GM19395 (cell line): ENCODE data around the gene PSPH.
A peak's percentile ranks its signal among the peaks of the same experiment; 100 is the strongest.
"Not testable (repeated sequence)": the region's sequence is repeated elsewhere in the genome, so short reads cannot be mapped to it uniquely, and the experiment has no call there.

Source experiments
- ATAC-seq: cut with Tn5 transposase; IDR thresholded peaks from one replicate; pipeline ENCODE4 v1.9.1; 2021; ENCODE audit warnings: mild to moderate bottlenecking, moderate library complexity; ENCODE audit not compliant: unreplicated experiment

The PSPH gene

DNA sequence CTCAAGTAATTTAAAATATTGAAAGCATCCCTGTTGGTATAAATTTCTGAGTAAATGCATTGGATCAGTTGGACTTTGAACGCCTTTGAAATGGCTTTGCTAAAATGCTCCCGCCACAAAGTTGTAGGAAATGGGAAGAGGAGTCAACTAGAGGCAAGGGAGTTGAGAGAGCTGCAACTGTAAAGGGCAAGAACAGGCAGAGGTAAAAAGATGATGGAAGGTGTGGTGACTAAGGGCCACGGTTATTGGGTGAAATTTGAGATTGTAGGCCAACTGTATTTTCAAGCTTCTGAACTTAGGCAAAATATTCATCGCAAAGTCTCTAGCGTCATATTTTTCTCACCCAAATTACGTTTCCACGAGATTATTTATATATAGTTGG, 12.2 kb upstream of the PSPH start:
- ATAC-seq: no peak

DNA sequence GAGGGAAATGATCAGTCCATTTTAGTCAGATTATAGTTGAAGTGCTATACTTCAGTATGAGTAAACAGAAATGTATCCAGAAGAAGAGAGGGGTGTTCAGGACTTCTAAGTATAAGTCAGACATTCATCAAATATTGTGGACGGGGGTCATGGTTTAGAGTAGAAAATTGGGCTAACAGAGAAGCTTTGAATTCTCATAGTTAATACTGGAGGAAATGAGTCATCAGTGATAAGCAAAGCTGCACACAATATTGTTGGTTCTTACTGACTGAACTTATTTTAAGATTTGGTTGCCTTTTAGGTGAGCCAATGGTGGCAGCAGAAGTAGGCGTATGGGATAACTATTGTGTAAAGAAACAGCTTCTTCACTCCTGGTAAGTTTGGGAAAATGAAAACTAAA, 11.1 kb upstream of the PSPH start:
- no peak for ATAC-seq

- no peak for ATAC-seq
Measured at GRCh38 chr7:56053993-56054392, 2.7 kb upstream of the PSPH start.

DNA sequence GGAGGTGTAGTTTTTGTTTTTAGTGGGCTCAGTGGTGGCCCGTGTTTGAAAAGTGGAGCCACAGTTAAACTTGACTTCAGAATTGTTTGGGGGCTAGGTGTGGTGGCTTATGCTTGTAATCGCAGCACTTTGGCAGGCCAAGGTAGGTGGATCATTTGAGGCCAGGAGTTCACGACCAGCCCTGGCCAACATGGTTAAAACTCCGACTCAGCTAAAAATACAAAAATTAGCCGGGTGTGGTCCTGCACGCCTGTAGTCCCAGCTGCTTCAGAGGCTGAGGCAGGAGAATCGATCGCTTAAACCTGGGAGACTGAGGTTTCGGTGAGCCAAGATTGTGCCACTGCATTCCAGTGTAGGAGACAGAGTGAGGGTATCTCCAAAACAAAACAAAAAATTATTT, 2.1 kb upstream of the PSPH start:
- ATAC-seq: no peak

DNA sequence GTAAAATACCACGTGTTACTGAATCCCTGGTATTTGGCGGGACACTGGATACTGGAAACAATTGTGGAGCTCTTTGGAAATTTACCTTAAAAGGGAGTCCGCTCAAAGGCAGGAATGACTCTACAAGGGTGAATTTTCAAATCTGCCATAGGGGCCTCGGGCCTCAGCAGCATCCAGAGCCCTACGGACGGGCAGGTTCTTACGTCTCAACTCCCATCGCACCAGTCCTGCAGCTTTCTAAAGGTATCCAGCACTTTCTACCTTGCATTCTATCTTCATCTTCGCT, 248 bp downstream of the PSPH start:
- no peak for ATAC-seq

DNA sequence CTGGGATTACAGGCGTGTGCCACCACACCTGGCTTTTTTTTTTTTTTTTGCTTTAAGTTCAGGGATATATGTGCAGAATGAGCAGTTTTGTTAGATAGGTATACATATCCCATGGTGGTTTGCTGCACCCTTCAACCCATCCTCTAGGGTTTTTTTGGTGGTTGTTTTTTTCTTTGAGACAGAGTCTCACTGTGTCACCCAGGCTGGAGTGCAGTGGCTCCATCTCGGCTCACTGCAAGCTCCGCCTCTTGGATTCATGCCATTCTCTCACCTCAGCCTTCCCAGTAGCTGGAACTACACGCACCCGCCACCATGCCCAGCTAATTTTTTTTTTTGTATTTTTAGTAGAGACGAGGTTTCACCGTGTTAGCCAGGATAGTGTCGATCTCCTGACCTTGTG, 2.5 kb downstream of the PSPH start:
- ATAC-seq: not testable (repeated sequence)

- ATAC-seq: no peak
Measured at GRCh38 chr7:56048245-56048644, 3.0 kb downstream of the PSPH start.

DNA sequence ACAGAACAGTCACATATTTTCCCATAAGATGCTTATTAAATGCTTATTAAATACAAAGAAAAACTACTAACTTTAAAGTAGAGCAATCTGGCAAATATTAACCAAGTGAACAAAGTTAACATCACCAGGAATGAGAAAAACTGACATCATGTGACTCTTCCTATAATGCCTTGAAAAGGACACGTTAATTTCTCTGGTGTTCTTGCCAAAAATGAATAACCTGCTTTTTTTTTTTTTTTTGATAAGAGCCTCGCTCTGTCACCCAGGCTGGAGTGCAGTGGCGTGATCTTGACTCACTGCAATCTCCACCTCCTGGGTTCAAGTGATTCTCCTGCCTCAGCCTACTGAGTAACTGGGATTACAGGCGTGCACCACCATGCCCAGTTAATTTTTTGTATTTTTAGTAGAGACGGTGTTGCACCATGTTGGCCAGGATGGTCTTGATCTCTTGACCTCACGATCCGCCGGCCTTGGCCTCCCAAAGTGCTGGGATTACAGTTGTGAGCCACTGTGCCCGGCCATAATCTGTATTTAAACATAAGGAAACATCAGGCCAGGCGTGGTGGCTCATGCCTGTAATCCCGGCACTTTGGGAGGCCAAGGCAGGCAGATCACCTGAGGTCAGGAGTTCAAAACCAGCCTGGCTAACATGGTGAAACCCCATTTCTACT, 3.7 kb downstream of the PSPH start:
- ATAC-seq: not testable (repeated sequence)

DNA sequence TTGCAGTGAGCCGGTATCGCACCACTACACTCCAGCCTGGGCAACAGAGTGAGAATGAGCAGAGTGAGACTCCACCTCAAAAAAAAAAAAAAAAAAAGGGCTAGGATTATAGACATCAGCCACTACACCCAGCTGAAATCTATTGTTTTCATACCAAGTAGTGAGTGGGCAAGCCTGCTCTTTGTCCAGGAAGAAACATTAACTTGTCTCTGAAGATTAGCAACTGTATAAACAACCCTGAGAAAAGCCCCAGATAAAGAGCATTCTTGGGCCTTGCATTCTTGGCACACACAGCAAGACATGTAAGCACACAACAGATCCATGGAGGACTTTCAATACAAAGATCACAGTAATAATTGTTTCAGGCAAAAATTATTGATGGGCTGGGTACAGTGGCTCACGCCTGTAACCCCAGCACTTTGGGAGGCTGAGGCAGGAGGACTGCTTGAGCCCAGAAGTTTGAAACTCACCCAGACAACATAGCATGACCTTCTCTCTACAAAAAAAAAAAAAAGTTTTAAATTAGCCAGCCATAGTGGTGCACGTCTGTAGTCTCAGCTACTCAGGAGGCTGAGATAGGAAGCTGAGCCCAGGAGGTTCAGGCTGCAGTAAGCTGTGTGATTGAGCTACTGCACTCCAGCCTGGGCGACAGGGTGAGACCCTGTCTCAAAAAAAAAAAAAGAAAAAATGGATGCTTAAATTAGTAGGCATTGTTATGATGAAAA, 4.4 kb downstream of the PSPH start:
- no peak for ATAC-seq

- ATAC-seq: not testable (repeated sequence)
Measured at GRCh38 chr7:56045758-56046157, 5.5 kb downstream of the PSPH start.

DNA sequence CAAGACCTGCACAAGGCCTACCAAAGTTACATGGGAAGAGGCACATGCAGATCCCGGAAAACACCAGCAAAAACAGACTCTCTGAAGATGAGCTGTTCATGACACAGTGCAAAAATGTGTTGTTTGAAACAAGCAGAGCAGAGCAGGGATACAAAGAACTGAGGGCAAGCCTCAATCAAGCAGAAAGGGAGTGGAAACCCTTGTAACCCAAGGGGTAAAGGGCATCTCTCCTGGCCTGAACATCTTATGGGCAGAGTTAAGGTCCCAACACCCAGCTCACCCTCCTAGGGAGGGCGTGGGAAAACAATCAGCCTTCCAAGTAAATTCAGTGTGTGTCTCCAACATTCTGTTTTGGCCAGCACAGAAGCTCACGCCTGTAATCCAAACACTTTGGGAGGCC, 10.5 kb downstream of the PSPH start:
- no peak for ATAC-seq

DNA sequence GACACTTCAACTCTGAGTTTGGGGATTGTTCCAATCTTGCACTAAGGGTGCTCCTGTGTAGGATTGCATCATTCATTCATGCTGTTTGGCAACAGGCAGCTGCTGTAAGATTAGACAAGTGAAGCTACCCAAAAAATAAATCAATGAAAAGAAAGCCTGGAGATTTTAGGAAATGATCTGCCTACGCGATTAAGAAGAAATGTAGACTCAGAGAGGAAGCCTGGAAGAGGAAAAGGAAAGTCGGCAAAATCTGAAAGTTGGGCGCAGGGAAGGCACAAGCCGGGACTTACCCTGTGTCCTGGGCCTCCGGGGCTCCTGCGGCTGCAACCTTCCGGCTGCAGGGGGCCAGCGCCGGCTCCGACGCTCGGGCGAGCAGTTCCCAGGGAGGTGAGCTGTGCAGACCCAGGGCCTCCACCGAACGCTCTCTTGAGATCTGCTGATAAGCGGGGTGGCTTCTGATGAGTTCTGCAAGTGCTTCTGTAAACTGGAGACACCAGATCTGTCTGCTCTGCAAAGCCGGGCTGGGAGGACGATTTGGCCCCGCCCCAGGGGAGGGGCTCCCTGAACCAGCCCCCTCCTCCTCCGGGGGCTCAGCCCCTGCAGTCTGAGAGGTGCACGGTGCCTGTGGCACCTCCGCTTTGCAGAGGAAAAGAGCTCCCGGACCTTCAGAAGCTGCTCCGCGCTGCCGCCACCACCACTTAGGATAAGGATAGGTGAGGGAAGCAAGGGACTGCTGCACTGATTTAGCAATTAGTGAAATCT, 17.4 kb downstream of the PSPH start:
- peak; percentile 97 for ATAC-seq

DNA sequence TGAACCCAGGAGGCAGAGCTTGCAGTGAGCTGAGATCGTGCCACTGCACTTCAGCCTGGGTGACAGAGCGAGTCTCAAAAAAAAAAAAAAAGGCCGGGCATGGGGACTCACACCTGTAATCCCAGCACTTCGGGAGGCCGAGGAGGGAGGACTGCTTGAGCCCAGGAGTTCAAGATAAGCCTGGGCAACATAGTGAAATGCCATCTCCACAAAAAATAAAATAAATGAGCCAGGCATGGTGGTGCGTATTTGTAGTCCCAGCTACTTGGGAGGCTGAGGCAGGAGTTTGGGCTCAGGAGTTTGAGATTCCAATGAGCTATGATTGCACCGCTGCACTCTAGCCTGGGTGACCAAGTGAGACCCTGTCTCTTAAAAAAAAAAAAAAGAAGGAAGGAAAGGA, 18.7 kb downstream of the PSPH start:
- ATAC-seq: not testable (repeated sequence)

DNA sequence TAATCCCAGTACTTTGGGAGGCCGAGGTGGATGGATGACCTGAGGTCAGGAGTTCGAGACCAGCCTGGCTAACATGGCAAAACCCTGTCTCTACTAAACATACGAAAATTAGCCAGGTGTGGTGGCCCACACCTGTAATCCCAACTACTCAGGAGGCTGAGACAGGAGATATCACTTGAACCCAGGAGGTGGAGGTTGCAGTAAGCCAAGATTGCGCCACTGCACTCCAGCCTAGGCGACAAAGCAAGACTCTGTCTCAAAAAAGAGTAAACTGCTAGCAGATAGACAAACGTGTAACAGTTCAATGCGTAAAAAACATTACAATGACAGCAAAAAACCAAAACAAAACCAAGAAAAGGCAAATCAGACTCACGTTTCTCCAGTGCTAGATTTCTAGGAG, 19.7 kb downstream of the PSPH start:
- not testable (repeated sequence) for ATAC-seq

DNA sequence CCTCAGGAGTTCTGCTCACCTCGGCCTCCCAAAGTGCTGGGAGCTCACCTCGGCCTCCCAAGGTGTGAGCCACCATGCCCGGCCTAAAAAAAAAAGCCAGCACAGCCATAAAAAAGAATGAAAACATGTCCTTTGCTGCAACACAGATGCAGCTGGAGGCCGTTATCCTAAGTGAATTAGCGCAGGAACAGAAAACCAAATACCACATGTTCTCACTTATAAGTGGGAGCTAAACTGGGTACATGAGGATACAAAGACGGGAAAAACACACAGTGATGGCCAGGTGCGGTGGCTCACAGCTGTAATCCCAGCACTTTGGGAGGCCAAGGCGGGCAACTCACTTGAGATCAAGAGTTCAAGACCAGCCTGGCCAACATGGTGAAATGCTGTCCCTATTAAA, 20.9 kb downstream of the PSPH start:
- no peak for ATAC-seq

GRCh38 chr7:56028942-56029630, 22.2 kb downstream of the PSPH start:
- ATAC-seq: no peak

- ATAC-seq: no peak
Measured at GRCh38 chr7:56026538-56026937, 24.7 kb downstream of the PSPH start.

DNA sequence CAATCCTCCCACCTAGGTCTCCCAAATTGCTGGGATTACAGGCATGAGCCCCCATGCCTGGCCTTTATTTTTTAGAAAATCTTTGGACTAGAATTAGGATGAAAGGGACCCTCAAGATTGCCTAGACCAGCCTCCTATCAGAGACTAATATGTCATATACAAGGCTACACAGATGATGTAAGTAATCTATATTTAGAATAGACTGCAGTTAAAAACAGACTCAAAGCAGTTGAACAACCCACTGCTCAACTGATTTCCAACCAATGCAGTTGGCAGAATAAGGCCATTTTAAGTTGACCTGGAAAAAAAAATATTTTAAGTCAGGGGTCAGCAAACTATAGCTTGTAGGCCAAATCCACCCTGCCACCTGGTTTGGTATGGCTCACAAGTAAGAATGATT, 27.7 kb downstream of the PSPH start:
- ATAC-seq: no peak

GRCh38 chr7:56019501-56019900, 31.7 kb downstream of the PSPH start:
- no peak for ATAC-seq

DNA sequence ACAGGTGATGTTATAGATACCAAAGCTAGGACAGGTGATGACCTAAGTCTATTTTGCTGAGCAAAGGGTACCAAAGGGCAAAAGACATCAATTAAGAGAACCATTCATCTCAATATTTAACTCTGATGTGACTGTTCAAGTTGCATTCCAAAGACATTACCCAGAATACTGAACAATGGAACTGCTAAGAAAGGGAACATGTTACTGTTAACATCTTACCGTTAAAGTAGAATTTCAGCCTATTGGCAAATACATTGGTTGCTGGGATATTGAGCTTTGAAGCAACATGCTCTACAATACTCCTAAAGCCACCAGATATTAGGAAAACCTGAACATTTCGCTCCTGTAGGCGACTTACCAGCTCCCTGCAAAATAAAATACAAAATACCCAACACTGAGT, 34.2 kb downstream of the PSPH start:
- ATAC-seq: not testable (repeated sequence)

DNA sequence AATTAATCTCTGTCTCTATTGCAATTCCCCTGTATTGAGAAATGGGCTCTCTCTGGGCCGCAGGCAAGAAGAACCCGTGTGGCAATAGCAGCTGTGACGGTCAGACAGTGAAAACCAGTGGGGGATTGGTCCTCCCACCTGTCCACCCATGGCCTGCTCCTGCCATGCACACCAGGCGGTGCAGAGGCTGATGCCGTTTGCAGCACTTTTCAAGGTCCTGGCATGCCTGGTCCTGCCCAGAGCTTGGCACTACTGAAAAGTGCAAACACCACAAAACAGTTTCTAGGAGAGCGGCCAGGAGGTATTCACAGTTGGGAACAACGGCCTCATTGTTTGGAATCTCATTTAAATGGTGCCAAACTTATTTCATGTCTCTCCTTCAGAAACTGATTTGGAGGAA, 41.5 kb downstream of the PSPH start:
- ATAC-seq: no peak

GRCh38 chr7:56007891-56008290, 43.4 kb downstream of the PSPH start:
- ATAC-seq: no peak
